Spleen (tissue), 11 donors: ENCODE data around the gene KCNAB3. TPM values are rescaled to one million over a fixed set of nuclear protein-coding genes. Genes with fewer than 3 reads are reported as not detected.
A peak's percentile ranks its signal among the peaks of the same experiment; 100 is the strongest.

Experiments used
- DNase-seq: peaks from one replicate; pipeline ENCODE4 v3.0.0-alpha.2; 2020
- H3K27ac ChIP-seq, 8 donors: fragments of 200-600 bp; sonication (generic) in 7 of 8; 1 replicate in 4 of 8; 2 replicates in 4 of 8; pipeline versions ENCODE4 v1.5.0 to v1.8.0; 2016 to 2021; ENCODE audit warnings: inconsistent platforms in 4 of 8, mild to moderate bottlenecking in 4 of 8, moderate library complexity in 1 of 8
- H3K27me3 ChIP-seq, 7 donors: fragments of 200-600 bp; sonication (generic) in 6 of 7; replicated peaks in 1 of 7; 1 replicate in 4 of 7; 2 replicates in 3 of 7; pipeline versions ENCODE4 v1.5.0 to v1.8.0; 2016 to 2021; ENCODE audit warnings: inconsistent platforms in 3 of 7, mild to moderate bottlenecking in 1 of 7
- H3K36me3 ChIP-seq, 6 donors: fragments of 200-600 bp; sonication (generic) in 5 of 6; 1 replicate in 4 of 6; 2 replicates in 2 of 6; pipeline versions ENCODE4 v1.5.0 to v1.8.0; 2016 to 2021; ENCODE audit warnings: inconsistent platforms in 2 of 6
- H3K4me1 ChIP-seq, 6 donors: fragments of 200-600 bp; sonication (generic) in 5 of 6; 1 replicate in 3 of 6; 2 replicates in 3 of 6; pipeline versions ENCODE4 v1.5.0 to v1.8.0; 2016 to 2021; ENCODE audit warnings: inconsistent platforms in 3 of 6
- H3K4me3 ChIP-seq, 8 donors: fragments of 200-600 bp; sonication (generic) in 7 of 8; 1 replicate in 4 of 8; 2 replicates in 4 of 8; pipeline versions ENCODE4 v1.5.0 to v1.8.0; 2016 to 2021; ENCODE audit warnings: inconsistent platforms in 4 of 8, mild to moderate bottlenecking in 4 of 8, moderate library complexity in 2 of 8
- H3K9me3 ChIP-seq, 8 donors: fragments of 200-600 bp; sonication (generic) in 7 of 8; 1 replicate in 4 of 8; 2 replicates in 4 of 8; pipeline versions ENCODE4 v1.5.0 to v1.8.0; 2016 to 2021; ENCODE audit warnings: inconsistent platforms in 4 of 8
- POLR2A ChIP-seq, 3 donors: fragments of 450-650 bp; IDR thresholded peaks; one replicate each; pipeline ENCODE4 v1.5.1; 2017; ENCODE audit warnings: antibody characterized with exemption in 3 of 3, mild to moderate bottlenecking in 1 of 3
- POLR2AphosphoS5 ChIP-seq, 3 donors: sonication (generic); formaldehyde crosslinking; IDR thresholded peaks; one replicate each; pipeline ENCODE4 v1.5.1; 2017; ENCODE audit warnings: antibody characterized with exemption in 3 of 3
- WGBS, 5 donors: extraction: QIAGEN DNeasy Blood & Tissue Kit in 3 of 5; methylation state at CpG; one replicate each; pipeline versions ENCODE4 v1.1.5 to v1.1.7; 2013 to 2018; 5-methylcytosine and 5-hydroxymethylcytosine counted together
- intact Hi-C: fragments of 100-400 bp; cut with DNase I; formaldehyde crosslinking; loops from one replicate; pipeline ENCODE4 v1.15.0; 2023; ENCODE audit warnings: low total_unique reads
- polyA plus RNA-seq, 3 donors: library from polyadenylated mRNA; stranded (reverse); fragments of 200-250 nt; gene quantifications; one replicate each; pipeline ENCODE4 v1.2.1, GENCODE V29; 2013
- total RNA-seq, 7 donors: library from RNA; depleted of rRNA in 3 of 7; stranded (reverse); fragments of >200 nt in 3 of 7; fragmentation: NEBNext Ultra II Directional in 4 of 7; extraction: Animal tissue kit (Norgen Biotek cat#: 25700) in 4 of 7; gene quantifications; one replicate each; pipeline versions ENCODE4 v1.1.0 to v1.2.1, GENCODE V29; 2016 to 2021
- TF ChIP-seq, protein P1 (sequence below), 11 experiments: fragments of 200-600 bp in 7 of 11; fragments of 450-650 bp in 4 of 11; sonication (generic) in 4 of 11; IDR thresholded peaks in 8 of 11; conservative IDR thresholded peaks in 3 of 11; 1 replicate in 7 of 11; 2 replicates in 4 of 11; pipeline versions ENCODE4 v1.4.0 to v1.8.0; 2016 to 2021; ENCODE audit warnings: antibody characterized with exemption in 11 of 11, inconsistent platforms in 4 of 11, mild to moderate bottlenecking in 1 of 11
- donor health status: healthy with polysubstance abuse.
- donor health status: DM: no; HTN: no; CAD: no; lungs with moderate emphysema.
- donor health status: DM: no; HTN: no; CAD: no.
- donor health status: Bipolar disorder and iron deficiency.
- donor health status: healthy.
- donor health status: DM: no; HTN: no; CAD: no.
- donor health status: DM: yes; HTN: yes; CAD: no.

Gene KCNAB3
- total and polyA plus RNA-seq, 10 donors = 1.1 to 6.3 (median 3.6) TPM

DNA sequence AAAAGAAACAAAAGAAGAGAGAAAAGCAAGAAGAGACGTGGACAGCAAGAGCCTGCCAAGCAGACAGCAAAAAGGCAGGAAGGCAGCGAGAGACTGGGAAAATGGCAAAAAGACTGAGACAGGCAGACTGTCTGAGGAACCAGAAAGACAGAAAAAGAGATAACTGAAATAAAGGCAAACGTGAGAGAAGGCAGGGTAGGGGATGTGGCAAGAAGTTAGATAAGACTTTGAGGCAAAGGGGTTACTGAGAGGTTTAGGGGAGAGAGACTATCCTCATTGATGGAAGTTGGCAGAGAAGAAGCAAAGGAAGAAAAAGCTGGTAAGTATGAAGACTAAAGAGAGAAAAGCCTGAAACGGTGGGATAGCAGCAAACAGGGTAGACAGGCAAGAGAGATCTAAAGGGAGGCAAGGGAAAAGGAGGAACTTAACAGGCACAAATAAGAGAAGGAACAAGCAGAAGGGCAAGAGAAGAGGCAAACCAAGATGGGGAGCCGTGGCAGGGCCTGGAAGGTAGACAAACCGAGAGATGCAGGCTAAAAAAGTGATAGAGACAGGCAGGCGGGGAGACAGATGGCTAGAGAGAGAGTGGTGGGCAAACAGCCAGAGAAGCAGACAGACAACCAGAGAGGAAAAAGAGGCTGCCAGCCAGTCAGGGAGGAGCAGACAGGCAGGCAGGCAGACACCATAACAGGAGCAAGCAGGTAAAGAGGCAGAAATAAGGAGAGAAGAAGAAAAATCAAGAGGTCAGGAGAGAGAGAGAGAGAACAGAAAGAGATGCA, 48.2 kb downstream of the KCNAB3 start:
- intact Hi-C loops = no loop called here
- H3K4me1 ChIP-seq = peaks cover 7 to 73% (median 59%) of the 10 kb centered on the region in 6 donors
- H3K27me3 ChIP-seq = no peaks in the 10 kb centered on the region
- peak overlapping the region in 4 of 8 donors; percentile 34 to 61 (median 44) for H3K27ac ChIP-seq
- no peak for DNase-seq
- WGBS, 5 donors = 39 to 55% (median 49%) methylated on average over 7 of the region's 7 CpGs
- TF ChIP-seq POLR2AphosphoS5 (IDR thresholded peaks at IDR 0.05) = no peak
- TF ChIP-seq POLR2A (IDR thresholded peaks at IDR 0.05) = no peak
- TF ChIP-seq, protein P1, sequence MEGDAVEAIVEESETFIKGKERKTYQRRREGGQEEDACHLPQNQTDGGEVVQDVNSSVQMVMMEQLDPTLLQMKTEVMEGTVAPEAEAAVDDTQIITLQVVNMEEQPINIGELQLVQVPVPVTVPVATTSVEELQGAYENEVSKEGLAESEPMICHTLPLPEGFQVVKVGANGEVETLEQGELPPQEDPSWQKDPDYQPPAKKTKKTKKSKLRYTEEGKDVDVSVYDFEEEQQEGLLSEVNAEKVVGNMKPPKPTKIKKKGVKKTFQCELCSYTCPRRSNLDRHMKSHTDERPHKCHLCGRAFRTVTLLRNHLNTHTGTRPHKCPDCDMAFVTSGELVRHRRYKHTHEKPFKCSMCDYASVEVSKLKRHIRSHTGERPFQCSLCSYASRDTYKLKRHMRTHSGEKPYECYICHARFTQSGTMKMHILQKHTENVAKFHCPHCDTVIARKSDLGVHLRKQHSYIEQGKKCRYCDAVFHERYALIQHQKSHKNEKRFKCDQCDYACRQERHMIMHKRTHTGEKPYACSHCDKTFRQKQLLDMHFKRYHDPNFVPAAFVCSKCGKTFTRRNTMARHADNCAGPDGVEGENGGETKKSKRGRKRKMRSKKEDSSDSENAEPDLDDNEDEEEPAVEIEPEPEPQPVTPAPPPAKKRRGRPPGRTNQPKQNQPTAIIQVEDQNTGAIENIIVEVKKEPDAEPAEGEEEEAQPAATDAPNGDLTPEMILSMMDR (IDR thresholded peaks at IDR 0.05 in 8 of 11, conservative IDR thresholded peaks at IDR 0.05 in 3 of 11) = no peak
- H3K36me3 ChIP-seq = peaks cover 0 to 45% (median 13%) of the 10 kb centered on the region in 6 donors
- H3K4me3 ChIP-seq = no peak overlapping the region
- no peaks in the 10 kb centered on the region for H3K9me3 ChIP-seq

DNA sequence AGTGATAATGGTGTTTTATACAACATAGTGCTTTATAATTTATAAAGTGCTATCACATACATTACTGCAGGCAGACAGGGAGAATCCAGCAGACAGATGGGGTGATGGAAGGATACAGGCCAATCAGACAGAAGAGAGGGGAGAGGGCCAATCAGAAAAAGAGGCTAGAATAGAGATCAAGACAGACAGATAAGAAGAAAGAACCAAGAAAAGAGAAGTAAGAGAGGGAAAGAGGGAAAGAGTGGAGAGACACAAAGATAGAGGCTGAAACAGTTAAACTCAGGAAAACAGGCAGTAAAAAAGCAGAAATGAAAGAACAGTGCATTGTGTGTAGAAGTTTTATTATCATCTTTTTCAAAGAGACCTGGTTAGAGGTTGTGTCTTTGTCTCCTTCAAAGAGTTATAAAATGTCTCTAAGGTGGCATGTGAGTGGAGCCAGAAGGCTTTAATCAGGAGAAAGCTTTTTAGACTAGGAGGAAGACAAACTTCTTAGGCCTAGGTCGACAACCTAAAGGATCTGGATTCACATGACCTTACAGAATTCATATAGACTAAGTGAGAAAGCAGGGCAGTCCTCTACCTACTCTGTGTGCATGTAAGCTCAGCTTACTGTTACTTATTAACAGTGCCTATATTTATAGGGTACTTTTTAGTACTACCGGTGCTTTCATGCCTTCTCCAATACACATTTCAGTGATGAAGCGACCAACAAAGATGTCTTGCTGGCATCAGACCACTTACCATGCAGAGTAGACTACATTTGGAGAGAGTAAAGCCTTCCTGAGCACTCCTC, 49.4 kb downstream of the KCNAB3 start:
- Histone ChIP-seq H3K27ac (peak overlapping the region in 4 of 8 donors; percentile 3 to 61 (median 44)), H3K4me1 (peaks cover 0 to 75% (median 55%) of the 10 kb centered on the region in 6 donors), H3K36me3 (peaks cover 0 to 49% (median 15%) of the 10 kb centered on the region in 6 donors), H3K9me3 (no peaks in the 10 kb centered on the region), H3K27me3 (no peaks in the 10 kb centered on the region), H3K4me3 (no peak overlapping the region)
- intact Hi-C loops = no loop called here
- TF ChIP-seq POLR2AphosphoS5 (IDR thresholded peaks at IDR 0.05) (no peak), POLR2A (IDR thresholded peaks at IDR 0.05) (no peak)
- TF ChIP-seq, protein P1 (IDR thresholded peaks at IDR 0.05 in 8 of 11, conservative IDR thresholded peaks at IDR 0.05 in 3 of 11) = no peak
- 77 to 89% (median 82%) methylated on average over 3 of the region's 3 CpGs for WGBS, 5 donors
- DNase-seq = no peak

DNA sequence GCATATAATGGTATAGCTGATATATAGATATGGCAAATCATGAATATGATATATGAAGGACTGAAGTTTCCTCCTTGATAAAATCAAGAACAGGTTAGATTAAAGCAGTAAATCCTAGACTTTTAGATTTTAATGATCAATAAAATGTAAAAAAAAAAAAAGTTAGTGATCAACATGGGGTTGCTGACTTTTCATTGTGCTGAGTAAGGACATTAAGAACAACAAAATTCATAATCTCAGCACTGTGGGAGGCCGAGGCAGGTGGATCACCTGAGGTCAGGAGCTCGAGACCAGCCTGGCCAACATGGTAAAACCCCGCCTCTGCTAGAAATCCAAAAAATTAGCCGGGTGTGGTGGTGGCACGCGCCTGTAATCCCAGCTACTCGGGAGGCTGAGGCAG, 51.4 kb downstream of the KCNAB3 start:
- no peaks in the 10 kb centered on the region for H3K9me3 ChIP-seq
- H3K27me3 ChIP-seq = no peaks in the 10 kb centered on the region
- TF ChIP-seq POLR2A (IDR thresholded peaks at IDR 0.05) = no peak
- TF ChIP-seq, protein P1 (IDR thresholded peaks at IDR 0.05 in 8 of 11, conservative IDR thresholded peaks at IDR 0.05 in 3 of 11) = no peak
- TF ChIP-seq POLR2AphosphoS5 (IDR thresholded peaks at IDR 0.05) = no peak
- peaks cover 0 to 58% (median 16%) of the 10 kb centered on the region in 6 donors for H3K36me3 ChIP-seq
- WGBS, 5 donors = 91 to 97% (median 95%) methylated on average over 7 of the region's 7 CpGs
- H3K27ac ChIP-seq = no peak overlapping the region
- H3K4me1 ChIP-seq = peaks cover 0 to 78% (median 52%) of the 10 kb centered on the region in 6 donors
- H3K4me3 ChIP-seq = no peak overlapping the region
- intact Hi-C loops = no loop called here
- no peak for DNase-seq
